ENCODE measurements around the gene TDRD12. TPM values are rescaled to one million over a fixed set of nuclear protein-coding genes. Genes with fewer than 3 reads are reported as not detected.
"Not testable (repeated sequence)": the region's sequence is repeated elsewhere in the genome, so short reads cannot be mapped to it uniquely, and the experiment has no call there.

Gene TDRD12
- total RNA-seq, 2 donors from 2014 or later: 0.09 to 5.8 TPM

DNA sequence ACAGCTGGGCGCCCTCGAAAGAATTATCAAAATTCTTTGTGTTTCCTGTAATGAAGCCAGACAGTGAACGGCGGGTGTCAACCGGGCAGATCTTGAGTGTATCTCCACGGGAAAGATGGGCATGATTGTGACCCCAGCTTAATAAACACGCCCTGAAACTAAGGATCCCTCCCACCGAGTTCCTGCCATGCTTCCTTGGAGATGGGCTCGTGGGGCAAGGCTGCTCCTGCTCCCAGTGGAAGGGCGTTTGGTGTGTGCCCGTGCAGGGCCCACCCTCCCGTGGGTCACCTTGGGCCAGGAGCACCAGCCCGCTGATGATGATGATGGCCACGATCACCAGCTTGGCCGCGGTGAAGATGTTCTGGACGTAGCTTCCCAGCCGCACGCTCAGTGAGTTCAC is 142.6 kb downstream of the TDRD12 start:
- DNase-seq (ENCODE audit: low spot score in 2 of 2): peak in 1 of 2 donors; percentile 18
- no peak overlapping the region for H3K27ac Mint-ChIP-seq
- no peak for ATAC-seq
- H3K36me3 Mint-ChIP-seq: no peaks in the 10 kb centered on the region
- H3K9me3 Mint-ChIP-seq: no peaks in the 10 kb centered on the region

DNA sequence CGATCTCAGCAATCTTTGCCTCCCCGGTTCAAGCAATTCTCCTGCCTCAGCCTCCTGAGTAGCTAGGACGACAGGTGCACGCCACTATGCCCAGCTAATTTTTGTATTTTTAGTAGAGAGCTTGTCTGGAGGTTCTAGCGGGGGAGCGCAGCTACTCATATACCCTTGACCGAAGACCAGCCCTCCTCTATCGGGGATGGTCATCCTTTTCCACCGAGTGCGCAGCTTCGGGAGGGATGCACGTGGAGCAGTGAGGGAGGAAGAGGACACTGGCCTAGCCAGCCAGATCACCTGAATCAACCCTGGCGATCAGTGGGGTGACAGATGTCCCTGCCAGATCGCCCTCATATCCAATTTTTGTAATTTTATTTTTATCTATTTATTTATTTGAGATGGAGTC is 143.2 kb downstream of the TDRD12 start:
- no peak for ATAC-seq
- Mint-ChIP-seq H3K9me3 (no peaks in the 10 kb centered on the region), H3K27ac (no peak overlapping the region), H3K36me3 (no peaks in the 10 kb centered on the region)
- DNase-seq (ENCODE audit: low spot score in 2 of 2): peak in 1 of 2 donors; percentile 18

DNA sequence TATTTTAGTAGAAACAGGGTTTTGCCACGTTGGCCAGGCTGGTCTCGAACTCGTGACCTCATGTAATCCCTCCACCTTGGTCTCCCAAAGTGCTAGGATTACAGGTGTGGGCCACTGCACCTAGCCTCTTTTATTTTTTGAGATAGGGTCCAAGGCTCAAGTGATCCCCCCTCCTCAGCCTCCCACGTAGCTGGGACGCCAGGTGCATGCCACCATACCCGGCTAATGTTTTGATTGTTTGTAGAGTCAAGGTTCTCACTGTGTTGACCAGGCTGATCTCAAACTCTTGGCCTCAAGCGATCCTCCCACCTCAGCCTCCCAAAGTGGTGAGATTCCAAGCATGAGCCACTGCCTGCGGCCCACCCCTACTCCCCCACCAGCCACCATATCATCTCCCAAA is 143.7 kb downstream of the TDRD12 start:
- ATAC-seq (no peak), DNase-seq (ENCODE audit: low spot score in 2 of 2) (no peak)
- no peaks in the 10 kb centered on the region for H3K9me3 Mint-ChIP-seq
- H3K27ac Mint-ChIP-seq: no peak overlapping the region
- H3K36me3 Mint-ChIP-seq: no peaks in the 10 kb centered on the region

DNA sequence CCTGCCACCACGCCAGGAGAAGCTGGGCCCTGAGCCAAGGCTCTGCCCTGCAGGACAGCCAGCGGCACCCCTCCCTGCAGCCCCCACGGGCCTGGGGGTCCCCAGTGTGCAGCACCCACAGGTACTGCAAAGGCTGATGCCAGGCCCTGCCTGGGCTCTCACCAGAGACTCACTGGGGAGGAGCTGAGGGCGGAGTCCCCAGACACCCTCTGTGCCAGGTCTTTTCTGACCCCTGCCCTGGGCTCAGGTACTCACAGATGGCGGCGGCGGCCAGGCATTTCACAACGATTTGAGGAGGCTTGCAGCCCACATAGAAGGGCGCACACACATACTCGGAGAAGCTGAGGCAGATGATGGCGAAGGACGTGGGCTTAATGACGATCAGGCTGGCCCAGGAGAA is 144.3 kb downstream of the TDRD12 start:
- Mint-ChIP-seq H3K9me3 (no peaks in the 10 kb centered on the region), H3K27ac (no peak overlapping the region), H3K36me3 (no peaks in the 10 kb centered on the region)
- ATAC-seq (no peak), DNase-seq (ENCODE audit: low spot score in 2 of 2) (no peak)

DNA sequence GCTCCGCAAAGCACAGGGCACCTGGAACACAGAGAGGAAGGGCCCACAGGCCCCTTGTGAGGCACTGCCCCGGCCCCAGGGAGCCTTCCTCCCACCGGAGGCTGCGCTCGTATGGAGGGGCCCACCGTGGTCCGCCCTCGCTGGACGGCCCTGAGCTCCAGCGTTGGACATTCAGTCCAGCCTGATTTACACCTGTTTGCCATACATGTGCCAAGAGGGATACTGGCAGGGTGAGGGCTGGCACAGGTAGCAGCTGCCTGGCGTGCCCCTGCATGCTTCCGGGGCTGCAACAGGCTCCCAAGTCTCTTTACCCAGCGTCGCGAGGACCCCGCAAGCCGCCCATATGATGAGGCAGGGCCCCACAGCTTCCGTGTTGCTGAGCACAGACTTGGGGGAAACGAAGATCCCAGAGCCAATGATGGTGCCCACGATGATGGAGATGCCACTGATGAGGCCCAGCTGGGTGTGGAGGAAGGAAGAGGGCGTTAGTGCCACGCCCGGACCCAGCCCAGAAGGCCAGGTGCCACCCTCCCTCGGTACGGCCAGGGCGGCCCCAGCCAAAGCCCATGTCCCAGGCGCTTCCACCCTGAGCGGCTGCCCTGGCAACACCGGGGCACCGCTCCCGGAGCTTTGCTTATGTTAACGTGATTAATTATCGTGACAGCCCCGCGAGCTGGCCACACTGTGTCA is 144.9 kb downstream of the TDRD12 start:
- no peak for ATAC-seq
- Mint-ChIP-seq H3K27ac (no peak overlapping the region), H3K9me3 (no peaks in the 10 kb centered on the region), H3K36me3 (no peaks in the 10 kb centered on the region)
- DNase-seq (ENCODE audit: low spot score in 2 of 2): peak in 1 of 2 donors; percentile 31

DNA sequence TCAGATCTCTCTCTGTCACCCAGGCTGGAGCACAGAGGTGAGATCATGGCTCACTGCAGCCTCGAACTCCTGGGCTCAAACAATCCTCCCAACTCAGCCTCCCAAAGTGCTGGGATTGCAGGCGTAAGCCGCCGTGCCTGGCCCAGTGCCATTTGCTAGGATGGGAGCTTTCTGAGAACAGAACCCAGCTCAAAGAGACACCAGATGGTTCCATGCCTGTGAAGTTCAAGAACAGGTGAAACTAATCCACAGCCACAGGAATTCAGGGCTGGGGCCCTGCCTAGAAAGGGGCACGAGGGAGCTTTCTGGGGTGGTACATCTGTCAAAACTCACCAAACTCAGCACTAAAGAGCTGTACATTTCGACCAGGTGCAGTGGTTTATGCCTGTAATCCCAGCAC is 145.8 kb downstream of the TDRD12 start:
- Mint-ChIP-seq H3K36me3 (no peaks in the 10 kb centered on the region), H3K9me3 (no peaks in the 10 kb centered on the region), H3K27ac (no peak overlapping the region)
- peak in 1 of 2 donors; percentile 18 for DNase-seq (ENCODE audit: low spot score in 2 of 2)
- ATAC-seq: no peak

DNA sequence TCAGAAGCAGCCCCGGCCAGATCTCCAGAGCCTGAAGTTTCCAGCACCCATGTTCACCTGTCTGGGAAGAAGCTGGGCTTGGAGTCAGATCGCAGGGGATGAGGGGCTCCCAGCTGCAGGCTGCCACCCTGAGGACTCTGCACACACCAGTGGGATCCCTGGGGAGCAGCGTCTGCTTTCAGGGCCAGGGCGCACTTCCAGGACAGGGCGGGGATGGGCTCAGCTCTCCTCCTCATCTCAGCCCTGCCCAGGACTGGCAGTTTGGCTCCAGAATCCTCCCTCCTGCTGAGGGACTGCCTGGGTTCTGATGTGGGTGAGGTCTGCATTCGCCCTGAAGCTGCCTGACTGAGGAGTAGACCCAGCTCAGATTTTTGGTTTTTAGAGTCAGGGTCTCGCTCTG is 146.5 kb downstream of the TDRD12 start:
- no peaks in the 10 kb centered on the region for H3K9me3 Mint-ChIP-seq
- H3K36me3 Mint-ChIP-seq: no peaks in the 10 kb centered on the region
- no peak overlapping the region for H3K27ac Mint-ChIP-seq
- ATAC-seq (no peak), DNase-seq (ENCODE audit: low spot score in 2 of 2) (peak in 1 of 2 donors; percentile 16)

DNA sequence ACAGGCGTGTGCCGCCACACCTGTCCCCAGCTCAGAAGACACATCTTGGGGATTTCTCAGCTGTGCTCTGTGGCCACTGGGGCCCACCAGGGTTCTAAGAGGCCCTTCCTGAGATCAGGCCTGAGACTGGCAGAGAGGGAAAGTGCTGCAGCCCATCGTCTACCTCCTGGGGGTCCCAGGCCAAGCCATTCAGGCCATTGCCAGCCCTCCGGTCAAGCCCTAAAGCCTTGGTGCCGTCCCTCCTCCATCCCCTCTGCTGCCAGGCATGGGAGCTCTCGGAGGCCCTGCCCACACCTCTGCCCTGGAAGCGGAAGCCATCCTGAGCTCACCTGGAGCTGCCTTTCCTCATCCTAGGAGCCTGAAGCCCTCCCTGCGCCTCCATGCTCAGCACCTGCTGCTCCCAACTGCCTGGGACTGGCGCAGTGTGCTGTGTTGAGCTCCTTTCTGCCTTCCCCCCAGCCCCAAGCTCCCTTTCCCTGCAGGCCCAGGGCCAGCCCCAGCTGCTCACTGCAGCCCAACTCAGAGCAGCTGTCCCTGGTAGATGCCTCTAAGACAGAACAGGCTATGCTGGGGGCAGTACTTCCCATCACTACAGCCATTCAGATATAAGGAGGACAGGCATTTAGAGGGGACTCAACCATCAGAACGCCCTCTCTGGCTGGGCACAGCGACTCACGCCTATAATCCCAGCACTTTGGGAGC is 147.1 kb downstream of the TDRD12 start:
- Mint-ChIP-seq H3K36me3 (no peaks in the 10 kb centered on the region), H3K27ac (no peak overlapping the region), H3K9me3 (no peaks in the 10 kb centered on the region)
- peak in 1 of 2 donors; percentile 41 for DNase-seq (ENCODE audit: low spot score in 2 of 2)
- no peak for ATAC-seq

DNA sequence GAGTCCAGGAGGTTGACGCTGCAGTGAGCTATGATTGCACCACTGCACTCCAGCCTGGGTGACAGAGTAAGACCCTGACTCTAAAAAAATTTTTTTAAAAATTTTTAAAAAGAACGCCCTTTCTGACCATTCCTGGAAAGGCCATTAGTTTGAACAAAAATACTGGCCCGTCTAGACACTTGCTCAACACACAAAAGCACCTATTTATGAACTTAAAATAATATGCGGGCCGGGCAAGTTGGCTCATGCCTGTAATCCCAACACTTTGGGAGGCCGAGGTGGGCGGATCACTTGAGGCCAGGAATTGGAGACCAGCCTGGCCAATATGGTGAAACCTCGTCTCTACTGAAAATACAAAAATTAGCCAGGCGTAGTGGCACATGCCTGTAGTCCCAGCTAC is 147.9 kb downstream of the TDRD12 start:
- not testable (repeated sequence) for H3K36me3 Mint-ChIP-seq; ATAC-seq; DNase-seq (ENCODE audit: low spot score in 2 of 2); H3K9me3 Mint-ChIP-seq; H3K27ac Mint-ChIP-seq

DNA sequence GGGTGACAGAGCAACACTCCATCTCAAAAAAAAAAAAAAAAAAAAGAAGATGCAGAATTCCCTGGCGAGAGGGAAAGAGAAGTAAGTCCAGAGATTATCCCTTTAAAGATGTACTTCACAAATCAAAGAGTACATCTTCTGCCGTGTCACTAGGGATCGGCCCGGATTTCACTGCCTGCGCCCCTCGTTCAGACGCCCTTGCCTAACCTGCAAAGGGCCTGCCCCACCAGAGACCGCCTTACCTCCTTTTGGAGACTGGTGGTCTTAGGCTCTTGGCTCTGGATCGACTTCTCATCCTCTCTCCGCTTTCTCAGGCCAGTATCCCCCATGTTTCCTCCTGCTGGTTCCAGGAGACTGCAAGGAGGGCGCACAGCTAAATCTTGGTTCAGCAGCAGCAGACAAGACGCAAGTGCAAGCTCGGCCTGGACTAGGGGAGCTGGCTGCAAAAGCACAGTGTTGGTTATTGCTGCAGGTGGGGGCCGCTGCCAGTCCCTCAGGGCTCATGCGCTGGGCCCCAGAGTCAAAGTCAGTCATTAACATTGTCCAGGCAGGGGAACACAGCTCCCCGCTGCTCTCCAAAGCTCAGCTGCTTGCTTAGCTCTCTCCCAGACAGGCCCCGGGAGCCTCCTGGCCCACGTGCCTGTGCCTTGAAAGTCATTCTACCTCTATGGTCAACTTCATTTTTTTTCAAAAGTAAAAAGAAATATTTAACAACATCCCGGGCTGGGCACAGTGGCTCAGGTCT is 148.8 kb downstream of the TDRD12 start:
- DNase-seq (ENCODE audit: low spot score in 2 of 2): peak in 1 of 2 donors; percentile 26
- H3K27ac Mint-ChIP-seq: no peak overlapping the region
- no peaks in the 10 kb centered on the region for H3K36me3 Mint-ChIP-seq
- no peaks in the 10 kb centered on the region for H3K9me3 Mint-ChIP-seq
- ATAC-seq: no peak

DNA sequence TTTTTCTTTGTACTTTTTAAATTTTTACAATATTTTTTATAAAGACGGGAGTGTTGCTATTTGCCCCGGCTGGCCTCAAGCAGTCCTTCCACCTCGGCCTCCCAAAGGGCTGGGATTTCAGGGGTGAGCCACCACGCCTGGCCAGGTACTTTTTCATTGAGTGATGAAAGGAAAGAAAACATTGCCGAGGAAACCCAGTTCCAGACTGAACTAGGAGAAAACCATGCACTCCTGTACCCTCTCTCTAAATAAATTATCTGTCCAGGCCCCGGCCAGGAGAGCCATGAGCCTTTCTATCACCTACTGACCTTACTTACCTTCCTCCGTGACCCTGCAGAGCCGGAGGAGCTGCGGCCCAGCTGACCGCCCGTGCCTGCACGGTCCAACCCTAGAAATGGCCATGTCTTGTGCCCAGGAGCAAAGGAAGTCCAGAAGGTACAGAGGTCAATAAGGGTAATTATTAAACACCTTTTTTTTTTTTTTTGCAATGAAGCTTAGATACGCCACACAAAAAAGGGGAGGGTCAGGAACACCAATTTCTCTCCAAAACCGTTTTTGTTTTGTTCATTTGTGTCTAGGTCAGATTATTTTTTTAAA is 149.9 kb downstream of the TDRD12 start, which contains the start of gene SLC7A9:
Gene SLC7A9, minus strand, starts transcription at position 399 of the 597 bp plus-strand sequence. CDS start 1,233 bp downstream, outside the sequence.
- Mint-ChIP-seq H3K9me3 (no peaks in the 10 kb centered on the region), H3K27ac (no peak within 1 kb of the TSS), H3K36me3 (no peaks in the 10 kb centered on the region)
- no peak for DNase-seq (ENCODE audit: low spot score in 2 of 2)
- ATAC-seq: no peak

DNA sequence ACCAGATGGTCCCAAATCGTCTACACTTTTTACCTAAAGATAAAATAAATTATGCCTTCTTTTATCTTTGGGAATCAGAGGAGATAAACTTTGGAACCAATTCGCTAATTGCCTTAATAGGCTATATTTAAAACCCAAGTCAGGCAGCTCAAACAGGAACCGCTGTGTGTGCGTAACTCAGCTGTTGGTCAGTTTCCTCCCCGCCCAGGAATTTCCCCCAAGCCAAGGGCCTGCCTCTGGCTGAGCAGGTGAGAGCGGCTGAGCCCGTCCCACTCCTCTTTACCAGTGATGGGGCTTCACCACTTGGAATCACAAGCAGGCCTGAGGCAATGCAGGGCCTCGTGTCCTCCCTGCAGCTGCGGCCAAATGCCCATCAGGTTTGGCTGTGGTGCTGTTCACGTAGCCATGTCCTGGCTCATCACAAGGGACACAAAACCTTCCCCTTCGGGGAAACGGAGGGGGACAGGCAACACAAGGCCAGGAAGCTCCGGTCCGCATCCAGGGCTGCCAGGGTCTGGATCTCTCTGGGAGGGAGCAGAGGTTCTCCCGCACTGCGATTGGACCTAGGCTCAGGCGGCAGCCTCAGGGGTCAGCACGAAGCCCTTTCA is 150.5 kb downstream of the TDRD12 start:
- no peaks in the 10 kb centered on the region for H3K36me3 Mint-ChIP-seq
- no peaks in the 10 kb centered on the region for H3K9me3 Mint-ChIP-seq
- no peak for ATAC-seq
- peak in 1 of 2 donors; percentile 44 for DNase-seq (ENCODE audit: low spot score in 2 of 2)
- no peak overlapping the region for H3K27ac Mint-ChIP-seq

DNA sequence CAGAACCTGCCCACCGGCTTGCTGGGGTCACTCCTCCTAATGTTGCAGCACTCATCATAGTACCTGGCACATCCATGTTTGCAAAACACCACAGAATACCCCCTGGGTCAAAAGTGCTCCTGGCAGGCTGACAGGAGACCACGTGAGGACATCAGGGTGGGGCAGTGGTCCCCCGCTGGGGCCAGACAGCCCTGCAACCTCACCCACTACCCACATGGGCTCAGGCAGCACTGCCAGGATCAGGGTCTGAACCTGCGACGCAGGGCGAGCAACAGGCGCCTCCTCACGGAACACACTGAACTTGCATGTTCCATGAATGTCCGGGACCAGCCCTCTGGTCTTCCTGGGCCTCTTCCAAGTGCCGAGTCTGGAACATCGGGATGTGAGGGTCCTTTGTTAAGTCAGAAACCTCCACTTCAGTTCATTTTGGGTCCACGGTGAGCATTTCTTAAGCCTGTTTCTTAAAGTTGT is 151.4 kb downstream of the TDRD12 start:
- Mint-ChIP-seq H3K27ac (no peak overlapping the region), H3K9me3 (no peaks in the 10 kb centered on the region), H3K36me3 (no peaks in the 10 kb centered on the region)
- DNase-seq (ENCODE audit: low spot score in 2 of 2): no peak
- ATAC-seq: no peak

DNA sequence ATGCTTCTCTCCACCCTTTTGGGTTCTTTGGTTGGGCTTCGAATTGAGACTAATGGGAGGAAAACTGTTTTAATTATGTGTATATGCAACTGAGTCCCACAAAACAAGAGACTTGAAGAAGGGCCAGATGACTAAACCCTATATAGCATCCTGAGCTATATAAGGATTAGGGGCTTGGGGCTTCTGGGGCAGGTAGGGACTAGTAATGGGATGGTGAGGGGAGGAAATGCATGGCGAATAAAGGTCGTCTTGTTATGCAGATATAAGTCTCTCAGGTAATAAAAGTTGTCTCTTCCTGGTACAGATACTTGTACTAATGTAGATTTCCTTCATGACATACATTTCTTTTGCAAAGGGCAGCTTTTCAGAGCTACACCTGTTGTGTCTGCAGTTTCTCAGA is 152.8 kb downstream of the TDRD12 start:
- no peaks in the 10 kb centered on the region for H3K9me3 Mint-ChIP-seq
- H3K27ac Mint-ChIP-seq: no peak overlapping the region
- DNase-seq (ENCODE audit: low spot score in 2 of 2): no peak
- no peaks in the 10 kb centered on the region for H3K36me3 Mint-ChIP-seq
- no peak for ATAC-seq

DNA sequence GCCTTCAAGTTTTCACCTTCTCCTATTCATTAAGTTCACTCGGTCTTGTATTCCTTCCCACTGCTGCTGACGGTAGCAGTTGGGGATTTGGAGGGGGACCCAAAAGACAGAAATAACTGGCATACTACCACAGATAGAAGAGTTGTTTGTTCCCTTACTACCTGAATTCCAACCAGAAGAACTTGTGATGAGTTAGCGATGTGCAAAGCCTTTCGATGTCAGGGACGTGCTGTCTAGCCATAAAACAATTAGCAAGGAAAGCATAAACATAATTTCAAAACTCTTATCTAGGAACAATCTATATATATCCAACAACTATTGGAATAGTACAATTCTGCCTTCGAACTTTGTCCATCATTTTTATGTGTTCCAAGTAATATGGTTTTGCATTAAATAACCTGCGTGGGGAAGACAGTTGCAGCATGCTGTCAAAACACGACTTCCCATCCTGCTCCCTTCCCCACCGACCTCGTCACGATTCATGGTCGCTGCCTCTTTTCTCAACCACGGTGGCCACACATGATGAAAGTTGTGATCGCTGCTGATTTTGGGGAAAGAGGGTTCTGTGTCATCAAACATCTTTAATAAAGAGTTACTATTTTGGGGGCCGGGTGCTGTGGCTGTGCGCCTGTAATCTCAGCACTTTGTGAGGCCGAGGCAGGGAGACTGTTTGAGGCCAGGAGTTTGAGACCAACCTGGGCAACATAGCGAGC is 153.8 kb downstream of the TDRD12 start:
- peaks cover 0 to 3% of the 10 kb centered on the region in 2 donors for H3K36me3 Mint-ChIP-seq
- ATAC-seq: no peak
- no peaks in the 10 kb centered on the region for H3K9me3 Mint-ChIP-seq
- no peak for DNase-seq (ENCODE audit: low spot score in 2 of 2)
- no peak overlapping the region for H3K27ac Mint-ChIP-seq

DNA sequence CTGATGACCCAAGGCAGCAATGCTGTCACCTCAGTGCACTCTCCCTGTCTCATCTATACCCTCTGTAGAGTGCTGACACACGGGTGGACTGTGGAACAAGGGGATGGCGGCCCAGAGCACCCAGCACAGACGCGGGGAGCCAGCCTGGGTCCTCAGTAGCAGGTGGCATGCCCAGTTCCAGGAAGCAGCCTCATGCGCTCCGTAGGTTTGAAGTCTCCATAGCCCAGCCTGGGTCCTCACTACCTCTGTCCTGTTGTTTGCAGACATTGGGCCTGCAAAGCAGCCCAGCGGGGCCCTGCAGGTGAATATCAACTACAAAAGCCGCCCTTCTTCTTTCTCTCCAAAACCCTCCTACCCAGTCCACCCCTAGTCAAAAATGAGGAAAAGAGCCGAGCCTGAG is 155.0 kb downstream of the TDRD12 start:
- H3K9me3 Mint-ChIP-seq: no peaks in the 10 kb centered on the region
- ATAC-seq: no peak
- peaks cover 0 to 4% of the 10 kb centered on the region in 2 donors for H3K36me3 Mint-ChIP-seq
- DNase-seq (ENCODE audit: low spot score in 2 of 2): no peak
- no peak overlapping the region for H3K27ac Mint-ChIP-seq

Measured in activated naive CD4-positive, alpha-beta T cell treated with anti-CD3 and anti-CD28 coated beads, Interleukin-2, amount 50 U/mL, for 72 hours (primary cell).